ENCODE data around the gene IFIT5. TPM values are rescaled to one million over a fixed set of nuclear protein-coding genes. Genes with fewer than 3 reads are reported as not detected.

The IFIT5 gene
- total and polyA plus RNA-seq, 4 donors: 13.3 to 19.0 (median 16.4) TPM

- ATAC-seq (ENCODE audit: low FRiP score) (peak; percentile 90), DNase-seq (peak; percentile 69 to 83)
- Histone ChIP-seq H3K36me3 (ENCODE audit: control insufficient read depth in 1 of 2, insufficient read depth in 2 of 2, low read length in 1 of 2) (no peaks in the 10 kb centered on the region), H3K4me3 (ENCODE audit: low read length in 2 of 2) (peak overlapping the region; percentile 56 to 70), H3K9me3 (ENCODE audit: control insufficient read depth, low read length) (no peaks in the 10 kb centered on the region), H3K27ac (ENCODE audit: low read depth in 1 of 2, low read length in 2 of 2) (peak overlapping the region; percentile 20 to 90), H3K27me3 (ENCODE audit: control insufficient read depth in 1 of 2, insufficient read depth in 2 of 2, low read length in 1 of 2) (no peaks in the 10 kb centered on the region), H3K4me1 (ENCODE audit: control insufficient read depth in 1 of 2, insufficient read depth in 2 of 2, low read length in 2 of 2) (peaks cover 0 to 4% of the 10 kb centered on the region in 2 donors)
- WGBS, 2 donors: 1% methylated on average over 58 to 66 of the region's 66 CpGs
- intact Hi-C loops (cut with DNase I): no loop called here
These were observed 782 bp downstream of the IFIT5 start for GRCh38 chr10:89414879-89415821.

- Histone ChIP-seq H3K9me3 (ENCODE audit: control insufficient read depth, low read length) (no peaks in the 10 kb centered on the region), H3K36me3 (ENCODE audit: control insufficient read depth in 1 of 2, insufficient read depth in 2 of 2, low read length in 1 of 2) (peaks cover under 1 to 6% of the 10 kb centered on the region in 2 donors), H3K27me3 (ENCODE audit: control insufficient read depth in 1 of 2, insufficient read depth in 2 of 2, low read length in 1 of 2) (no peaks in the 10 kb centered on the region), H3K27ac (ENCODE audit: low read depth in 1 of 2, low read length in 2 of 2) (no peak overlapping the region), H3K4me1 (ENCODE audit: control insufficient read depth in 1 of 2, insufficient read depth in 2 of 2, low read length in 2 of 2) (peaks cover 0 to 4% of the 10 kb centered on the region in 2 donors), H3K4me3 (ENCODE audit: low read length in 2 of 2) (no peak overlapping the region)
- ATAC-seq (ENCODE audit: low FRiP score) (no peak), DNase-seq (no peak)
- WGBS, 2 donors: 92 to 93% methylated on average over 1 of the region's 1 CpG
- intact Hi-C loops (cut with DNase I): no loop called here
These were observed 2.1 kb downstream of the IFIT5 start for GRCh38 chr10:89416465-89416864.

GRCh38 chr10:89419548-89419947, 5.2 kb downstream of the IFIT5 start:
- 43 to 49% methylated on average over 3 of the region's 3 CpGs for WGBS, 2 donors
- Histone ChIP-seq H3K4me3 (ENCODE audit: low read length in 2 of 2) (no peak overlapping the region), H3K27ac (ENCODE audit: low read depth in 1 of 2, low read length in 2 of 2) (no peak overlapping the region)

GRCh38 chr10:89421018-89421476, 6.7 kb downstream of the IFIT5 start:
- intact Hi-C loops (cut with DNase I): no loop called here
- DNase-seq (no peak), ATAC-seq (ENCODE audit: low FRiP score) (no peak)
- 94 to 96% methylated on average over 2 of the region's 2 CpGs for WGBS, 2 donors
- Histone ChIP-seq H3K36me3 (ENCODE audit: control insufficient read depth in 1 of 2, insufficient read depth in 2 of 2, low read length in 1 of 2) (peaks cover 2 to 6% of the 10 kb centered on the region in 2 donors), H3K27ac (ENCODE audit: low read depth in 1 of 2, low read length in 2 of 2) (no peak overlapping the region), H3K4me3 (ENCODE audit: low read length in 2 of 2) (no peak overlapping the region), H3K27me3 (ENCODE audit: control insufficient read depth in 1 of 2, insufficient read depth in 2 of 2, low read length in 1 of 2) (no peaks in the 10 kb centered on the region), H3K4me1 (ENCODE audit: control insufficient read depth in 1 of 2, insufficient read depth in 2 of 2, low read length in 2 of 2) (peaks cover 0 to 4% of the 10 kb centered on the region in 2 donors), H3K9me3 (ENCODE audit: control insufficient read depth, low read length) (no peaks in the 10 kb centered on the region)

More at GRCh38 chr10:89419548-89419947, 5.2 kb downstream of the IFIT5 start:
- peaks cover 0 to 4% of the 10 kb centered on the region in 2 donors for H3K4me1 ChIP-seq (ENCODE audit: control insufficient read depth in 1 of 2, insufficient read depth in 2 of 2, low read length in 2 of 2)
- intact Hi-C loops (cut with DNase I): no loop called here
- no peak for ATAC-seq (ENCODE audit: low FRiP score)
- H3K36me3 ChIP-seq (ENCODE audit: control insufficient read depth in 1 of 2, insufficient read depth in 2 of 2, low read length in 1 of 2): peaks cover 2 to 6% of the 10 kb centered on the region in 2 donors
- no peak for DNase-seq
- H3K9me3 ChIP-seq (ENCODE audit: control insufficient read depth, low read length): no peaks in the 10 kb centered on the region
- no peaks in the 10 kb centered on the region for H3K27me3 ChIP-seq (ENCODE audit: control insufficient read depth in 1 of 2, insufficient read depth in 2 of 2, low read length in 1 of 2)

GRCh38 chr10:89425000-89425399, 10.6 kb downstream of the IFIT5 start:
- Histone ChIP-seq H3K36me3 (ENCODE audit: control insufficient read depth in 1 of 2, insufficient read depth in 2 of 2, low read length in 1 of 2) (peaks cover 2 to 6% of the 10 kb centered on the region in 2 donors), H3K9me3 (ENCODE audit: control insufficient read depth, low read length) (no peaks in the 10 kb centered on the region), H3K27me3 (ENCODE audit: control insufficient read depth in 1 of 2, insufficient read depth in 2 of 2, low read length in 1 of 2) (no peaks in the 10 kb centered on the region), H3K4me3 (ENCODE audit: low read length in 2 of 2) (no peak overlapping the region), H3K27ac (ENCODE audit: low read depth in 1 of 2, low read length in 2 of 2) (no peak overlapping the region), H3K4me1 (ENCODE audit: control insufficient read depth in 1 of 2, insufficient read depth in 2 of 2, low read length in 2 of 2) (no peaks in the 10 kb centered on the region)
- DNase-seq: no peak
- intact Hi-C loops (cut with DNase I): no loop called here
- WGBS, 2 donors: 86 to 91% methylated on average over 5 of the region's 5 CpGs
- ATAC-seq (ENCODE audit: low FRiP score): no peak

- intact Hi-C loops (cut with DNase I): loop anchor here (1.0 to 2.0 kb wide), 2 partner anchors 137 to 138 kb away; no protein-coding TSS in a partner anchor
These were observed 12.0 kb downstream of the IFIT5 start for GRCh38 chr10:89426230-89426868.

GRCh38 chr10:89427629-89428028, 13.3 kb downstream of the IFIT5 start:
- Histone ChIP-seq H3K36me3 (ENCODE audit: control insufficient read depth in 1 of 2, insufficient read depth in 2 of 2, low read length in 1 of 2) (no peaks in the 10 kb centered on the region), H3K9me3 (ENCODE audit: control insufficient read depth, low read length) (no peaks in the 10 kb centered on the region), H3K27me3 (ENCODE audit: control insufficient read depth in 1 of 2, insufficient read depth in 2 of 2, low read length in 1 of 2) (no peaks in the 10 kb centered on the region), H3K4me1 (ENCODE audit: control insufficient read depth in 1 of 2, insufficient read depth in 2 of 2, low read length in 2 of 2) (no peaks in the 10 kb centered on the region), H3K4me3 (ENCODE audit: low read length in 2 of 2) (no peak overlapping the region), H3K27ac (ENCODE audit: low read depth in 1 of 2, low read length in 2 of 2) (no peak overlapping the region)
- 75 to 89% methylated on average over 4 of the region's 4 CpGs for WGBS, 2 donors
- ATAC-seq (ENCODE audit: low FRiP score): no peak
- no peak for DNase-seq
- intact Hi-C loops (cut with DNase I): loop anchor here in 1 of 2 donors (2.0 kb wide), 1 partner anchor 137 kb away; no protein-coding TSS in a partner anchor

More at GRCh38 chr10:89426230-89426868, 12.0 kb downstream of the IFIT5 start:
- Histone ChIP-seq H3K4me3 (ENCODE audit: low read length in 2 of 2) (no peak overlapping the region), H3K4me1 (ENCODE audit: control insufficient read depth in 1 of 2, insufficient read depth in 2 of 2, low read length in 2 of 2) (no peaks in the 10 kb centered on the region), H3K27ac (ENCODE audit: low read depth in 1 of 2, low read length in 2 of 2) (no peak overlapping the region), H3K36me3 (ENCODE audit: control insufficient read depth in 1 of 2, insufficient read depth in 2 of 2, low read length in 1 of 2) (peaks cover 1 to 2% of the 10 kb centered on the region in 2 donors), H3K9me3 (ENCODE audit: control insufficient read depth, low read length) (no peaks in the 10 kb centered on the region), H3K27me3 (ENCODE audit: control insufficient read depth in 1 of 2, insufficient read depth in 2 of 2, low read length in 1 of 2) (no peaks in the 10 kb centered on the region)
- no peak for DNase-seq
- peak; percentile 81 for ATAC-seq (ENCODE audit: low FRiP score)
- 50 to 52% methylated on average over 5 of the region's 5 CpGs for WGBS, 2 donors

GRCh38 chr10:89428877-89429276, 14.5 kb downstream of the IFIT5 start:
- Histone ChIP-seq H3K9me3 (ENCODE audit: control insufficient read depth, low read length) (no peaks in the 10 kb centered on the region), H3K27me3 (ENCODE audit: control insufficient read depth in 1 of 2, insufficient read depth in 2 of 2, low read length in 1 of 2) (no peaks in the 10 kb centered on the region), H3K27ac (ENCODE audit: low read depth in 1 of 2, low read length in 2 of 2) (no peak overlapping the region), H3K36me3 (ENCODE audit: control insufficient read depth in 1 of 2, insufficient read depth in 2 of 2, low read length in 1 of 2) (no peaks in the 10 kb centered on the region), H3K4me1 (ENCODE audit: control insufficient read depth in 1 of 2, insufficient read depth in 2 of 2, low read length in 2 of 2) (no peaks in the 10 kb centered on the region), H3K4me3 (ENCODE audit: low read length in 2 of 2) (no peak overlapping the region)
- 32 to 45% methylated on average over 1 of the region's 1 CpG for WGBS, 2 donors
- DNase-seq (no peak), ATAC-seq (ENCODE audit: low FRiP score) (no peak)
- intact Hi-C loops (cut with DNase I): no loop called here
